ENCODE data around the gene PRKAR2B. TPM values are rescaled to one million over a fixed set of nuclear protein-coding genes. Genes with fewer than 3 reads are reported as not detected.
"Not testable (repeated sequence)": the region's sequence is repeated elsewhere in the genome, so short reads cannot be mapped to it uniquely, and the experiment has no call there.

PRKAR2B gene
- total RNA-seq, 2 donors from 2014 or later: 3.5 to 81.0 TPM

DNA sequence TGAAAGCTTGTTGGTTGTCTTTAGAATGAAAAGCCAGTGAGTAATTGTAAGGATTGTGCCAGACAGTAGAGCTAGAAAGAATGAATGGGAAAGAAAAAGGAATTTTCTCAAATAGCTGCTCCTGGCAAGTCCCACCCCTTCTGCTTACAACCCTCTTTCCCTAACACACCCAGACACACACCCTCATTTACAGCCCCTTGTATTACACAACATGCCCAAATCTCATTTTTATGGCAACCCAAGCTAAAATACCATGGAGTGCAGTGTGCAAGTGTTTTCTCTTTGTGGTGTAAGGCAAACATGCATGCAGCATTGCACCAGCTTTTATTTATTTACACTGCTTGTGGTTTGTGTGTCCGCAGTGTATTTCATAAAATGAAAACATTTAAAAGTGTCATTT lies 1.5 kb downstream of the PRKAR2B start:
- H3K9me3 ChIP-seq (ENCODE audit: control insufficient read depth, low read length, poor library complexity, severe bottlenecking): peaks cover 2% of the 10 kb centered on the region
- Mint-ChIP-seq H3K36me3 (ENCODE audit: low read depth) (peaks cover 10% of the 10 kb centered on the region), H3K27me3 (peaks cover 47% of the 10 kb centered on the region), H3K27ac (no peak overlapping the region), H3K4me3 (no peak overlapping the region), H3K4me1 (peaks cover 8% of the 10 kb centered on the region)
- no peak for ATAC-seq
- no peak for DNase-seq

DNA sequence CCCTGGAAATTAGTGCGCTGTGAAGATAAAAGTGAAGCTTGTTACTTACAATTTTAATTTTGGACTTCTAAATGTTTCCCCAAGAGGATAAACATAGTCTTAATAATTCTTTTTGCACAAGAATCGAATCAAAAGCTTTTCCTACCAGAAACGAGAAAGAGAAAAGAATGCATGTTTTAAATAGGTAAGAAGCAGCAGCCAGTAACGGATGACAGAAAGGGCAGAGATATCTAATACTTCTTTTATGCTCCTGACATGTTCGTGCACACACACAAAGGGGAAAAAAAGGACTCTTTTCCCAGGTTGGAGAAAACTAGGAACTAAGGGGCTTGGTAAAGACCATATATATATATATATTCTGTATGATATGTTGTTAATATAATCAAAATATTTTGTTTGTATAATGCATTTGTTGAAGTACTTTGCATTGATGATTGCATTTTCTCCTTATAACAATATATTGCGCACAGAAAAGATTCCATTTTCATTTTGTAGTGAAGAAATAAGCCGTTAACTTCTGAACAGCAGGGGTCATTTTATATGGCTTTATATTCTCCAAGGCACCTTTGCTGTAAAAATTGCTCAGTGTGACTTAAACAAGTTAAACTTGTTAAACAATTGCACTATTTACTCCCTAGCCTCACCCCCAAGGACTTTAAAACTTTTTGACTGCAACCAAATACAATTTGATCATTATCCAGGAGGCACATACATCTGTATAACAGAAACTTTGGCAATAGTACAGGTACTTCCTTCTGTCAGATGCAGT lies 2.2 kb downstream of the PRKAR2B start:
- Mint-ChIP-seq H3K4me1 (peaks cover 11% of the 10 kb centered on the region), H3K27me3 (peaks cover 51% of the 10 kb centered on the region), H3K27ac (no peak overlapping the region), H3K36me3 (ENCODE audit: low read depth) (peaks cover 10% of the 10 kb centered on the region), H3K4me3 (no peak overlapping the region)
- ATAC-seq (no peak), DNase-seq (no peak)
- peaks cover 2% of the 10 kb centered on the region for H3K9me3 ChIP-seq (ENCODE audit: control insufficient read depth, low read length, poor library complexity, severe bottlenecking)

DNA sequence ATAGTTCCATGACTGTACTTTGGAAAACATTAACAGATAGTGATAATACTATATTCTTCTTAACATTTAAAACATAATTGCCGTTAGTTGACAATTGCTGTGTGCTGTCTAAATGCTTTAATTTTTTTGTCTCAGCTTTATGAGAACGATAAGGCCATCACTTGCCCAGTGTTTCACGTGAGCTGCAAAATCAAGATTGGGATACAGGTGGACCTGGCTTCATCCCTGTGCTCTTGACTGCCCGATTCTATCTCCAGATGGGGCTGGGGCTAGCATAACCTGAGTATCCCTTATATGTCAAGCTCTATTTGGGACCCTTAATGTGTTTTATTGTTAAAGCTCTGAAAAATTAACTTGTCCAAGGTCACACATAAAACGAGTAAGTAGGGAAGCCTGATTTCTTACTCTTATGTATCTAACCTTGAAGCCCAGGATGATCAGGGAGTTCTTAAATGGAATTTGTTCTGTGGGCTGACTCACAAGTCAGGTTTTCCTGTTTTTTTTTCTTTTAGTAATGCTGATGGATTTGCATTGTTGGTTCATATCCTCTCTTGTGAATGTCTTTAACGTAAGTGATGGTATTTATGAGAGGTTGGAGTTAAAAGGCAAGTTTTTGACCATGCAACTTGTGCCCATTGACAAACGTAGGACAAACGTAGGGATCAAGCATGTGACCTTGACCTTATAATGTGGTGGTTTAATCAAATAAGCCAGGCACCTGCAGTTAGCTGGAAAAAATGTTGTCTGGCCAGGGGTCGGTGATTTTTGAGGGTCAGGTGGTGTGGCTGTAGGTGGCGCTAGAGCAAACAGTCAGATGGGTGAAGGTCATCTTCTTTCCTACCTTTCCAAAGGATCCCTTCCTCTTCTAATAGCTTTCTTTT lies 3.6 kb downstream of the PRKAR2B start:
- H3K9me3 ChIP-seq (ENCODE audit: control insufficient read depth, low read length, poor library complexity, severe bottlenecking): peaks cover 2% of the 10 kb centered on the region
- no peak overlapping the region for H3K27ac Mint-ChIP-seq
- ATAC-seq: no peak
- peaks cover 10% of the 10 kb centered on the region for H3K36me3 Mint-ChIP-seq (ENCODE audit: low read depth)
- peaks cover 11% of the 10 kb centered on the region for H3K4me1 Mint-ChIP-seq
- no peak for DNase-seq
- no peak overlapping the region for H3K4me3 Mint-ChIP-seq
- peaks cover 55% of the 10 kb centered on the region for H3K27me3 Mint-ChIP-seq

DNA sequence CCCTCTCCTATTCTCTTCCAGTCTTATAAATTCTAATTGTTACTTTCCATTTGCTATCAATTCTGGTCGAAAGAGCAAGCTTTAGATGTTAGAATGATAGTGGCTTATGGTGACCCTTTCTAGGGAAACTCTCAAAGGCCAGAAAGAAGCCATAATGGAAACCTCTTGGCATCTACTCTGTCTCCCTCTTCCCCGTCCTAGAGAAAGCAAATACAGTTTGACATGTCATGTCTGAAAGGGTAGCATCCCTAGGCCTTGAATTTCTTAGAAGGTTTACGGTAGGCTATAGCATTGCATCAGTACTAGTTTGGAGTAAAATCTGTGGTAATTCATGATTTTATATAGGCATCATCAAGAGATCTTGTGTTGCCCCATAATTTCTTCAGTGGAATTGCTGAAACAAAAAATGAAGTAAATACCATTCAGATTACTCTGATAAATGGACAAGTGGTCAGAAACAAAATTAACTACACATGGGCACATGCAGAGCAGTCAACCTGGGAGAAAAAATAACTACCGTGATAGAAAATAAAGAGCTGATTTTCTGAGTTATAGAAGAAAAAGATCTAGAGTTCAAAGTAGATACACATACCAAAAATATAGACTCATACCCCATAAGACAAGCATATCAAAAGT lies 4.4 kb downstream of the PRKAR2B start:
- Mint-ChIP-seq H3K4me1 (peaks cover 9% of the 10 kb centered on the region), H3K36me3 (ENCODE audit: low read depth) (peaks cover 10% of the 10 kb centered on the region), H3K27ac (no peak overlapping the region), H3K27me3 (peaks cover 55% of the 10 kb centered on the region), H3K4me3 (no peak overlapping the region)
- ATAC-seq (no peak), DNase-seq (no peak)
- H3K9me3 ChIP-seq (ENCODE audit: control insufficient read depth, low read length, poor library complexity, severe bottlenecking): peaks cover 2% of the 10 kb centered on the region

DNA sequence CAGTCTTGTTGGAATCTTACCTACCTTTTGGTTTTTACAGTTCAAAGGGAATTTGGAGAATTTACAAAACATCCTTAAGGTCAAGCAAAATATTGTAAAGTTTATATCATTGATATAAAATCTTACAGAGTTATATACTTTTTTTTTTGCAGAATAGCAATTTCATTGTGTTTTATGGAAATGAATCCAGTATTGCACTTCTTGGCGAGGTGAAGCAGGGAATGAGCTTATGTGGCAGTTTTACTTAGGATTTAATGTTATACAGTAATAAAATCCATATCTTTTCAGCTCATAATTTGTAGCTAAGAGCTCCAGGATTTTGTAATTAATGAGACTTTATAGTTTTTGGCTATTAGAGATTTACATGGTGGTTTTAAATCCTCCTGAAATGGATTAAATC lies 5.0 kb downstream of the PRKAR2B start:
- no peak for ATAC-seq
- H3K27me3 Mint-ChIP-seq: peaks cover 55% of the 10 kb centered on the region
- DNase-seq: no peak
- H3K4me1 Mint-ChIP-seq: peaks cover 8% of the 10 kb centered on the region
- H3K4me3 Mint-ChIP-seq: no peak overlapping the region
- peaks cover 5% of the 10 kb centered on the region for H3K9me3 ChIP-seq (ENCODE audit: control insufficient read depth, low read length, poor library complexity, severe bottlenecking)
- no peak overlapping the region for H3K27ac Mint-ChIP-seq
- H3K36me3 Mint-ChIP-seq (ENCODE audit: low read depth): peaks cover 10% of the 10 kb centered on the region

DNA sequence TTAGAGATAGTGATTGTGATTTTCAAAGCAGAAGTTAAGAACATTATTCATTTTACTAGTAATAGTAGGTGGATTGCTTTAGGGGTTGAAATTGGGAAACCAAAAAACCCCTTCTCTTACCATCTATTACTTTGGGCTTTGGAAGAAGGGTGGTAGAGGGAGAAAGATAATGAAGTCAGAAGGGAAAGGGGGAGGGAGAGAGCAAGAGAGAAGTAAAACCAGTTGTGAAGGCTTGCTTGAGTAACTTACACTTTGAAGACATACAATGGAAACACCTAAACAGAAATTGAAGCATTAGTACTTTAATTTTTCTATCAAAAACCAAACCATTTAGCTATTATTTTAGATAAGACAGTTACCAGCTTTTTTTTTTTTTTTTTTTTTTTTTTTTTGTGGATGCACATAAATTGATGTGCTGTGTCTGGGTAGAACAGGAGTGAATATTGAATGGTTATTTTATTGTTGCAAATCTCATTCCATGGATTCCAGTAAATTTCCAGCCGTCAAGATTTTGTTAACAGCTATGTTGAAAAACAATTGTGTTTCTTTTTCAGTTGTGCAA lies 5.5 kb downstream of the PRKAR2B start:
- peaks cover 55% of the 10 kb centered on the region for H3K27me3 Mint-ChIP-seq
- no peak for DNase-seq
- ATAC-seq: no peak
- H3K4me1 Mint-ChIP-seq: peaks cover 8% of the 10 kb centered on the region
- H3K4me3 Mint-ChIP-seq: no peak overlapping the region
- H3K27ac Mint-ChIP-seq: no peak overlapping the region
- H3K9me3 ChIP-seq (ENCODE audit: control insufficient read depth, low read length, poor library complexity, severe bottlenecking): peaks cover 5% of the 10 kb centered on the region
- H3K36me3 Mint-ChIP-seq (ENCODE audit: low read depth): peaks cover 10% of the 10 kb centered on the region

DNA sequence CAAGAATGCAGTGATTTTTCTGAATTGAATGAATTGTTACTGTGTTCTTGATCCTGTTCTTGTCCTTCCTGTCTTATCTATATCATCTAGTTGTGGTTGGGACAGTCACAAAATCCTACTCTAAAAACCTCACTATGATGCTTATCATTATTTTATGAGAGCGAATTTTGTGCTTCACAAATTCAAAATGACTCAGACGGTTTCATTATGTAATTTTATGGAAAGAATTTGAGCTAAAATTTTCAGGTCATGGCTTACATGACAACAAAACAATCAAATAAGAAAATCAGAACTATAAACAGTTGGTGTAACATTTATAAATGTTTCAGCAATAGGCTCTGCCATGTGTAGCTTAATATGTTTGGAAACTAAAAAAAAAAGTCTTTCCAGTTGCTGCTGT lies 6.9 kb downstream of the PRKAR2B start:
- ATAC-seq (no peak), DNase-seq (no peak)
- peaks cover 3% of the 10 kb centered on the region for H3K4me1 Mint-ChIP-seq
- H3K27me3 Mint-ChIP-seq: peaks cover 43% of the 10 kb centered on the region
- H3K4me3 Mint-ChIP-seq: no peak overlapping the region
- peaks cover 7% of the 10 kb centered on the region for H3K36me3 Mint-ChIP-seq (ENCODE audit: low read depth)
- H3K27ac Mint-ChIP-seq: no peak overlapping the region
- H3K9me3 ChIP-seq (ENCODE audit: control insufficient read depth, low read length, poor library complexity, severe bottlenecking): peaks cover 5% of the 10 kb centered on the region

DNA sequence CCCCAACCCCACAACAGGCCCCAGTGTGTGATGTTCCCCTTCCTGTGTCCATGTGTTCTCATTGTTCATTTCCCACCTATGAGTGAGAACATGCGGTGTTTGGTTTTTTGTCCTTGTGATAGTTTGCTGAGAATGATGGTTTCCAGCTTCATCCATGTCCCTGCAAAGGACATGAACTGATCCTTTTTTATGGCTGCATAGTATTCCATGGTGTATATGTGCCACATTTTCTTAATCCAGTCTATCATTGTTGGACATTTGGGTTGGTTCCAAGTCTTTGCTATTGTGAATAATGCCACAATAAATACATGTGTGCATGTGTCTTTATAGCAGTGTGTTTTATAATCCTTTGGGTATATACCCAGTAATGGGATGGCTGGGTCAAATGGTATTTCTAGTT lies 10.5 kb downstream of the PRKAR2B start:
- H3K4me3 Mint-ChIP-seq; ATAC-seq; H3K36me3 Mint-ChIP-seq (ENCODE audit: low read depth); H3K27ac Mint-ChIP-seq; H3K9me3 ChIP-seq (ENCODE audit: control insufficient read depth, low read length, poor library complexity, severe bottlenecking); DNase-seq; H3K4me1 Mint-ChIP-seq: not testable (repeated sequence)
- H3K27me3 Mint-ChIP-seq: peaks cover 20% of the 10 kb centered on the region

DNA sequence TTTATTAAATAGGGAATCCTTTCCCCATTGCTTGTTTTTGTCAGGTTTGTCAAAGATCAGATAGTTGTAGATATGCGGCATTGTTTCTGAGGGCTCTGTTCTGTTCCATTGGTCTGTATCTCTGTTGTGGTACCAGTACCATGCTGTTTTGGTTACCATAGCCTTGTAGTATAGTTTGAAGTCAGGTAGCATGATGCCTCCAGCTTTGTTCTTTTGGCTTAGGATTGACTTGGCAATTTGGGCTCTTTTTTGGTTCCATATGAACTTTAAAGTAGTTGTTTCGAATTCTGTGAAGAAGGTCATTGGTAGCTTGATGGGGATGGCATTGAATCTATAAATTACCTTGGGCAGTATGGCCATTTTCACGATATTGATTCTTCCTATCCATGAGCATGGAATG lies 11.6 kb downstream of the PRKAR2B start:
- H3K27me3 Mint-ChIP-seq: peaks cover 15% of the 10 kb centered on the region
- H3K4me1 Mint-ChIP-seq; H3K36me3 Mint-ChIP-seq (ENCODE audit: low read depth): not testable (repeated sequence)

DNA sequence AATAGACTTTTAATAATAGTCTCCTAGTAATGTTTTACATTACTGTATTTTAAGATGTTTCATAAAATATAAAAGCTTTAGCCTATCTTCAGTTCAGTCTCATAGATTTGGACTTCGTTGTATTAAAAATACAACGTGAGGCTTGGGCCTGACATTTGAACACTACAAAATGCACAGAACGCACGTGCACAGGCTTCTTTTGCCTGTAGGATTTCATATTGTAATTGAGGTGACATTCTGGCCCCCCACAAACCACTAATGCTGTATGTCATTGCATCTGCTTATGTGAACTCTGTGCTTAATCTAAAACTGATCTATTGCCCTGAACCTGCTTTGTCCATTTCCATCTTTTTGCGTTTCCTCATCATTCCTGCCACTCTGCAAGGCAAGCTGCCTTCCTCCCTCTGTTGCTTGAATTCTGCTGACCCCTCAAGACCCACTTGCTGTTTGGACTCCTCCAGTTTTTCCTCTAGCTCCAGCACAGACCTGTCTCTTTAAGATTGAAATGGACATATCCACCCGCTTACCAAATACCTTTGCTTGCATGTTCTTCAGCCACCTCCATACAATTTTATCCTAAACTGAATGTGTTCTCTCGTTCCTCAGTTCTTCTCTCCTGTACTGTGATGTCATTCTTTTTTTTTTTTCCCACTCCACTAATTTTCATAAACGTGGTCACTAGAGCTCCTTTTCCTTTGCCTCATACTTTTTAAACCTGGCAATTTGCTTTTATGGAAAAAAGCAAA lies 12.4 kb downstream of the PRKAR2B start:
- Mint-ChIP-seq H3K27me3 (peaks cover 16% of the 10 kb centered on the region), H3K27ac (no peak overlapping the region), H3K4me3 (no peak overlapping the region), H3K4me1 (no peaks in the 10 kb centered on the region), H3K36me3 (ENCODE audit: low read depth) (peaks cover 4% of the 10 kb centered on the region)
- no peak for DNase-seq
- peaks cover 2% of the 10 kb centered on the region for H3K9me3 ChIP-seq (ENCODE audit: control insufficient read depth, low read length, poor library complexity, severe bottlenecking)
- ATAC-seq: no peak

More for the DNA sequence above, 11.6 kb downstream of the PRKAR2B start:
- not testable (repeated sequence) for H3K9me3 ChIP-seq (ENCODE audit: control insufficient read depth, low read length, poor library complexity, severe bottlenecking); H3K4me3 Mint-ChIP-seq; DNase-seq; ATAC-seq; H3K27ac Mint-ChIP-seq

DNA sequence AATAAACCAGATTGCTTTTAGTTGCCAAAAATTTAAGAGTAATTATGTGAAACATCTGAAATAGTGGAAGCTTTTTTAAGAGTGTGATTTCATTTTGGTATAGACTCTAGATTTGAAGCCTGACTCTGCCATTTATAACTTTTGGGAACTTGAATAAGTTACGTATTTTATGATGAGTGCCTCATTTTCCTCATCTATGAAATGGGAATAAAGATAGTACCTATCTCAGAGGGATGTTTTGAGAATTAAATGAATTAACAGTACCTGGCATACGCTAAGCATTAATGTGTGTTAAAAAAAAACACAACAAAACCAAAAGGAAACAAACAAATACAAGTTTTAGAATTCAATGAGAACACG lies 12.9 kb downstream of the PRKAR2B start:
- ATAC-seq: no peak

DNA sequence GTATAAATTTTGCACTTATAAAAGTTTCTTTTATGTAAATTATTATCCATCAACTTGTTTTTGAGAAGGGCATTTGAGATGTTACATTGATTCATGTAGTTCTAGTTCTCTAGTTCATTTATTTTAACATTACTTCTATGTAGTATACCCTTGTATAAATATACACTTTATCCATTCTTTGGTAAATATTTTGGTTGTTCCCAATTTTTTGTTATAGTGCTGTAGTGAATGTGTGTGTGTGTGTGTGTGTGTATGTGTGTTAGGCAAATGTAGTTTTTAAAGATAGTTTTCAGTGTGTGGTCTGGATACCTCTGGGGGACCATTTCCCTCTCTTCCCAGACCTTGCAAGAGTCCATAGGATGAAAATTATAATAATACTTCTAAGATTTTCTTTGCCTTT lies 15.0 kb downstream of the PRKAR2B start:
- no peak overlapping the region for H3K4me3 Mint-ChIP-seq
- ATAC-seq (no peak), DNase-seq (no peak)
- H3K27me3 Mint-ChIP-seq: peaks cover 19% of the 10 kb centered on the region
- no peaks in the 10 kb centered on the region for H3K4me1 Mint-ChIP-seq
- H3K9me3 ChIP-seq (ENCODE audit: control insufficient read depth, low read length, poor library complexity, severe bottlenecking): no peaks in the 10 kb centered on the region
- H3K27ac Mint-ChIP-seq: no peak overlapping the region
- H3K36me3 Mint-ChIP-seq (ENCODE audit: low read depth): peaks cover 4% of the 10 kb centered on the region

More for the DNA sequence above, 12.9 kb downstream of the PRKAR2B start:
- DNase-seq: no peak
- peaks cover 2% of the 10 kb centered on the region for H3K9me3 ChIP-seq (ENCODE audit: control insufficient read depth, low read length, poor library complexity, severe bottlenecking)
- H3K27ac Mint-ChIP-seq: no peak overlapping the region
- peaks cover 4% of the 10 kb centered on the region for H3K36me3 Mint-ChIP-seq (ENCODE audit: low read depth)
- H3K4me3 Mint-ChIP-seq: no peak overlapping the region
- H3K27me3 Mint-ChIP-seq: peaks cover 14% of the 10 kb centered on the region
- H3K4me1 Mint-ChIP-seq: no peaks in the 10 kb centered on the region
